Skeletal muscle cell (primary cell): ENCODE data around the gene DNAJB12.
"Not testable (repeated sequence)": the region's sequence is repeated elsewhere in the genome, so short reads cannot be mapped to it uniquely, and the experiment has no call there.

Source experiments
- DNase-seq: peaks from one replicate; pipeline ENCODE4 v3.0.0-alpha.2; 2010; ENCODE audit warnings: low read depth
- H3K4me3 ChIP-seq: 2 replicates; pipeline ENCODE4 v1.5.1; 2011; ENCODE audit warnings: low read depth, mild to moderate bottlenecking, control low read depth, low read length, moderate library complexity

Gene DNAJB12

DNA sequence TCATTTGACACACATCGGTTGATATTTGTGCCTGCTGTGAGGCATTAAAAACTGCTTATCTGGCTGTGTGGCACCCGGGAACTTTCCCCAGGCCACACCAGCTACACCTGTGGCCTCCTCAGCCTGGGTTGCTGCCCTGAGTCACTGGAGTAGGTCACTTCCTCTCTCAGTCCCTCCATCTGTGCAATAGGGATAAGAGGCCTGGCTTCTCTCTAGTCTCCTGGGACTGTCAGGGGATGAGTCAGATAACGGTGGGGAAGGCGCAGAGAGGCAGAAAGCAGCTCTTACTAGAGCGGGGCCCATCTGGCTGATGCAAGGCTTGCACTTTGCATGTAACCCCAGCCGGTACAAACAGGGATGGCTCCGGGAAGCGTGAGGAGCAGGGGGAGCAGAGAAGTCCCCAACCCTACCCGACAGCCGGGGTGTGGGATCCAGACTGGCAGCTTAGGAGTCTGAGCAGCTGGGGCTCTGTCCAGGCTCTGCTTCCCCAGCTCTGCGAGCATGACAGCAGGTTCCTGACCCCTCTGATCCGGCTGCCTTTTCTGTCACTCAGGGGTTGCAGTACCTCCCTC lies 34.0 kb downstream of the DNAJB12 start:
- H3K4me3 ChIP-seq: no peak overlapping the region
- peak; percentile 99 for DNase-seq

DNA sequence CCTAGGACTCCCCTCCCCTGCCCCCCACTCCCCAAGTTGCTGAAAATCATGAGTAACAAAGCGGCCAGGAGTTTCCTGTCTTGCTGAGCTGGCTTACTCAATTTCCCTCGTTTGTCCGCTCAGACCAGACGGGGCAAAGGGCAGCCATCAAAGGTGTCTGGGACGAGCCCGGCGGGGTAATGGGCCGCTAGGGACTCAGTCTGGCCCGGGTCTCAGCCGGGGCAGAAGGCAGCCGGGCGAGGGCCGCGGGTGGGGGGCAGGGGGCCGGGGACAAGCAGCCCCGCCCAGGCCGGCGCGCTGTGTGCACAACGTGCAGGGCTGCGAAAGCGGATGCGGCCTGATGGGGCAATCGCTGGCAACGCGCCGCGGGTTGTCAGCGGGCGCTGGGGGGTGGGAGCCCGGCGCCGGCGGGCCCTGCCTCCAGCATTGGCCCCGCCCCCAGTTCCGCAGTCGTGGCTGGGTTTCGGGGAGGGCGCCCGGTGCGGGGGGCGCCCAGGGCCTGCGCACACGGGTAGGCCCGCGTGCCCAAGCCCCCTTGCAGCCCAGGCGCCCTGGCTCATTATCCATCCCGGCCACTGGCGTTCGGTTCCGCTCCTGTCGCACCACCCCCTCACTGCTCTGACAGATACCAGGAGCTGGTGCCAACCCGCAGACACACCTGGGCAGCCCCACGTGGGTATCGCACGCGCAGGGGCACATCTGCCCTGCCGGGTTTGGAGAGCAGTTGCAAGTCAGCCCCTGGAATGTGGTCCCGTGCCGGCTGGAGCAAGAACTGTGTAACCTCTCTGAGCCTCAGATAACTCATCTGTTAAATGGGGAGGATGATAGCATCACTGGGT lies 35.1 kb downstream of the DNAJB12 start:
- H3K4me3 ChIP-seq: peak overlapping the region; percentile 18
- DNase-seq: peak; percentile 82

DNA sequence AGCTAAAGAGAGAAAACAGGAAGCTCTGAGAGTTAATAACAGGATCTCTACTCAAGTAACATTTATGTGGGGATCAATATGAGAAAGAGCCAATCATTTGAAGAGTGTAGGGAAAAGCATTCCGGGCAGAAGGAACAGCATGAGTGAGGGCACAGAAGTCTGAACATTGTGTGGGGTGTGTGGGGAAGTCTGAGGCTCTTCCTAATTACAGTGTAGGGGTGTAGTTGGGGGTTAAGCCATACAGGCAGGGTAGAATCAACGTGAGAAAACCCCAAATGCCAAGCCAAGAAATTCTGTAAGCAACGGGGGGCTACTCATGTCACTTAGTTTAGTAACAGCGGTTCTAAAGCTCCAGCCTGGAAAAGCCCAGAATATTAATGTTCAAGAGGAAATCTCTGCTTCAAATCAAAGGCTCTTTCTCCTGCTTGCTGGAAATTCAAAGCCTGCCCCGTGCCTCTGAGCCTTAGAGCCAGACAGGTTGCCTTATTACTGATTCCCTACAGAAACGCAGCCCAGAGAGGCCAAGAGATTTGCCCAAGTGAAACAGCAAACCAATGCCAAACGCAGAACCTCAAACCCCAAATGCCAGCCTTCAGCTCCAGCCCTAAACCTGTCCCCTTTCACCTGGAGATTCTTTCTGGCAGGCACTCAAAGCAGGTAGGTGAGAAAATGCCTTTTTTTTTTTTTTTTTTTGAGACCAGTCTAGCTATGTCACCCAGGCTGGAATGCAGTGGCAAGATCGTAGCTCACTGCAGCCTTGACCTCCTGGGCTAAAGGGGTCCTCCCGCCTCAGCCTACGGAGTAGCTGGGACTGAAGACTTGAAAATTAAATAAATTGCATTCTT lies 36.1 kb downstream of the DNAJB12 start:
- H3K4me3 ChIP-seq: peak overlapping the region; percentile 18

DNA sequence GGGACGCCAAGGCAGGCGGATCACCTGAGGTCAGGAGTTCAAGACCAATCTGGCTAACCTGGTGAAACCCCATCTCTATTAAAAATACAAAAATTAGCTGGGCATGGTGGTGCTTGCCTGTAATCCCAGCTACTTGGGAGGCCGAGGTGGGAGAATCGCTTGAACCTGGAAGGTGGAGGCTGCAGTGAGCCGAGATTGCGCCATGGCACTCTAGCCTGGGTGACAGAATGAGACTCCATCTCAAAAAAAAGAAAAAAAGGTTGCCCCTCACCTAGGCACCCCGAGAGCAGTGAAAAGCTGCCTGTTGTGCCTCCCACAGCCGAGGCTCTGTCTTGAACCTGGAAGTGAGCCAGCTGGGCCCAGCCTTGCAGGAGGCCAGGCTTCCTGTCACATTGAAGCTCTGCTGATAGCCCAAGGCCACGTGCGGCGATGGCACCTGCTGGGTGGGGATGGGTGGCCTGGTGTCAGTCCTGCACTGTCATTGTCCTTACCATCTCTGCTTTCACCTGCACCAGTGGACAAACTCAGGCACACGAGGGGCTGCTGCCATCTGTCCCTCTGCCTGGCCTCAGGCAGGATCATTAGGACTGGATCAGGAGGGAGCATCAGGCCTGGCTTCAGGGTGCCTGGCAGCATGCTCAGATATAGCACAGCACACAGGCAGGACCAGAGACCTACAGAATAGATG lies 37.8 kb downstream of the DNAJB12 start:
- no peak for DNase-seq

More for the DNA sequence above, 36.1 kb downstream of the DNAJB12 start:
- no peak for DNase-seq

DNA sequence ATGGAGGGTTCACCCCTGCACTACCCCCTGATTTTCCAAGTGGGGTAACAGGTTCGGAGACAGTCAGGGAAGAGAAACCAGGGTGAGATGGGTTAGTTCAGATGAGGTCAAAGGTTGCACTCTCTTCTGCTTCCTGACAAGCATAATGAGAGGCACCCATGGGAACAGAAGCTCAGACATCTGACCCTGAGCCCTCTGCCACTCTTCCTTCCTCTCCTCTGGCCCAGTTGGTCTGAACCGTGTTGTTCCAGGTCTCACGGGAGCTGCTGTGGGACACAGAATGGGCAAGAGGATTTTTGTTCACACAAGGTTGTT lies 38.4 kb downstream of the DNAJB12 start:
- DNase-seq: no peak
- no peak overlapping the region for H3K4me3 ChIP-seq

More for the DNA sequence above, 37.8 kb downstream of the DNAJB12 start:
- H3K4me3 ChIP-seq: no peak overlapping the region

DNA sequence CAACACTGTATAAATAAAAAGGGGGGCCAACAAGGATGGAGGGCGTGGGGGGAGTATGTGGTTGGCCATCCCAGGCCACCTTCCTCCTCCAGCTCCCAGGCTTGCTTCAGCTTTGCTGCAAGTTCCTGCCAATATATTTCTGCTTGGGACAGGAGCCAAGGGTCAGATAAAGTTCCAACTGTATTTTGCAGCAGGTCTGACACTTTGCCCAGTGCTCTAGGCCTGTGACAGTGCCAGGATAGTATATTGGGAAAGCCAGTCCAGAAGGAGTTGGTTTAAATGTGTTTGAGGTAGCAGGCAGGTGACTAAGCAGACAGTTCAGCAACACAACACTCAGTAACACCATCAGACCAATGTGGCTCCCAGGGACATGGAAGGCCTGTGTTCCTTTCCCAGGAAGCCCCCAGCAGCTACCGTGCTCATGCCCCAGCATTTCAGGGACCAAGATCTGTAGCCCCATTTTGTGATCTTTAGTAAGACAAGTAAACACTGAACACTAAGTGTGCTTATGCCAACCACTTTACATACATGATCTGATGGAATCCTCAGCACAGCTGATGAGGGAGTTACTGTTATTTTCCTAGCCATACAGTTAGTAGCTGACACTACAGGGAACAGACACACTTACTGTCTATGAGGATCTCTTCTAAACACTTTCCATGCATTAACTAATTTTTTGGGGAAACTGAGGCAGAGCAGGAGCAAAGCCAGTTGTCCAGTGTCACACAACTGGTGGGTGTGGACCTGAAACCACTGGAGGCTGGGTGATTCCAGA lies 38.9 kb downstream of the DNAJB12 start:
- DNase-seq: no peak
- no peak overlapping the region for H3K4me3 ChIP-seq

DNA sequence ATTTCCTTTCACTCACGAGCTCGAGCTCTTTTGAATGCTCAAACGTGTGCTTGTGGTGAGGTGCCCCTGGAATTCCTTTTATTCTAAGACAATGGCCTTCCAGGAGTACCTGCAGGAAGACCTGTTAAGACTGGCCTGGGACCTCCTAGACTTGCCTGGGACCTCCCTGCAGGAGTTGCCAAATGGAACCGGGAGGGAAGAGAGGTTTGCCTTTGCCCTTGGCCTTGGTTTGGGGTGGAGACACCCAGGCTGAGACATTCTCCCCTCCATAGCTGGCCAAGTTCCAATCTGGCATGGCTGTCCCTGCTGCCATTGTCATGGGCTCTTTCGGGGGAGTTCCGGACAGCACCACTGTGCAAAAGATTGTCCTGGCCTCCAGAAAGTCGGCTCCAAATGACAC lies 39.7 kb downstream of the DNAJB12 start:
- H3K4me3 ChIP-seq: no peak overlapping the region
- no peak for DNase-seq

DNA sequence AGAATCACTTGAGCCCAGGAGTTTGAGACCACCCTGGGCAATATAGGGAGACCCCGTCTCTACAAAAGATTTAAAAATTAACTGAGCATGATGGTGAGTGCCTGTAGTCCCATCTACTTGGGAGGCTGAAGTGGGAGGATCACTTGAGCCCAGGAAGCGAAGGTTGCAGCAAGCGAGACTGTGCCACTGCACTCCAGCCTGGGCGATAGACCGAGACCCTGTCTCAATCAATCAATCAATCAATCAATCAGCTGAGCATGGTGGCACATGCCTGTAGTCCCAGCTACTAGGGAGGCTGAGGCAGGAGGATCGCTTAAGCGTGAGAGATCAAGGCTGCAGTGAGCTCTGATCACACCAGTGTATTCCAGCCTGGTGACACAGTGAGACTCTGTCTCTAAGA lies 40.5 kb downstream of the DNAJB12 start:
- no peak overlapping the region for H3K4me3 ChIP-seq
- no peak for DNase-seq

DNA sequence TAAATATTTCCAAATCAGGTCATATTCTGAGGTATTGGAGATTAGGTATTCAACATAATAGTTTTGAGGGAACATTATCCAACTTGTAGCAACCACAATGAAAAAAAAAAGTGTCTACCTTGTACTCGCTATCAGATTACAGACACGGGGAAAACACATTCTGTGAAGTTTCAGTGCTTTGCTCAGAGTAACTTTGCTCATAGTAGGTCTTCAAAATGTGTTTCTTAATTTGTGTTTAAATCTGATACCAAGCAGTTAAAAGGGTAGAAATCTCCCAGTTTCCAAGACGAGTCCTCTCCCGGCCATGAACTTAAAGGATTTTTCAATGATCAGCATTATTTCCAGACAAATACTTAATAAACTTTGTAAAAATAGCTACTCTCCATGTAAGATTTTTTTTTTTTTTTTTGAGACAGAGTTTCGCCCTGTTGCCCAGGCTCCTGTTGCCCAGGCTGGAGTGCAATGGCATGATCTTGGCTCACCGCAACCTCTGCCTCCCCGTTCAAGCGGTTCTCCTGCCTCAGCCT lies 41.8 kb downstream of the DNAJB12 start:
- DNase-seq: no peak

DNA sequence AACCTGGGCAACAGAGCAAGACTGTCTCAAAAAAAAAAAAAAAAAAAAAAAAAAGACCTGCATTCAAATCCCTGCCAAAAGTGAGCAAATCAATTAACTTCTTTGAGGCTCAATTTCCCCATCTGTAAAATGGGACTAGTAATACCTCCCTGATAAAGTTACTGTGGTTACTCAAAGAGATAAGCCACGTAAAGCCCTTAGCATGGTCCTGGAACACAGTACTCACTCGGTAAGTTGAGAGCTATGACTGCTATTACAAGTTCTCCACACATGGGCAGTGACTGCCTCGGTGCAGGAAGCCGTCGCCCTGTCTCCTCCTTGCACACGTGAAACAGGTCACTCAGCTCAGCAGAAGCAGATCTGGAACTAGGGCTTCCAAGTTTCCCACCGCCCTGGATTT lies 43.1 kb downstream of the DNAJB12 start:
- no peak for DNase-seq
- no peak overlapping the region for H3K4me3 ChIP-seq

More for the DNA sequence above, 41.8 kb downstream of the DNAJB12 start:
- H3K4me3 ChIP-seq: no peak overlapping the region

DNA sequence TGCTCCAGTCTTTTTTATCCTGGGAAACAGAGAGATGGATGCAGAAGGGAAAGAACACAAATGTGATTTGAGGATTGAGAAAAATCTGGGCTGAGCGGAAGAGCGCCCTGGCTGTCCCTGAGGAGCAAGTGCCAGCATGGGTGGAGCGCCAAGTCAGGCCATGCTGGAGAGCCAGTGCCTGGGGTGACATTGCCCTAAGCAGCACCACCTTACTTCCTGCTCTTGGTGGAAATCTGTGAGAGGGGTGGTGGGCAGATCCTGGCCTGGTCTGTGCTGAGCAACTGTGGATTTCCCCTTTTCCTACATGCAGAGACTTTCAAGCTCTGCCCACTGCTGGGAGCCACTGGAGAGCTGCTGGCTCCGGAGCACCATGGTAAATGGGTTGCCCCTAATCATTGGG lies 44.1 kb downstream of the DNAJB12 start:
- DNase-seq: no peak

DNA sequence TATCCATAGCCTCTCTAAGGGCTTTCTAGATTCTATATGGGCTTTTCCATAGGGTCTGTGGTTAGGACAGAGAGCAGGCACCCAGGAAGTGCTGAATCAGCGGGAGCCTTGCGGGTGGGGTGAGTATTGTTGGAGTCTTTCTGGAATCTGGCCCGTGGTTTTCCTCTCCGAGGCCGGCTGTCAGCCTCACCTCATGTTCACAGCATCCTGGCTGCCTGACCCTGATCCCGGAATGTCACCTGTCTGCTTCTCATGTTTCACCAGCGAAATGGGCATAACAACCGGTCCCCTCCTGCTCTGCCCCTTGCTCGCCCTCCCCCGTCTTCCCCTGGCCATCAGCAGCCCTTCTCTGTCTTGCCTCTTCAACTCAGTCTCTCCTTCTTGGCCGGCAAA lies 44.5 kb downstream of the DNAJB12 start:
- H3K4me3 ChIP-seq: no peak overlapping the region
- DNase-seq: no peak

More for the DNA sequence above, 44.1 kb downstream of the DNAJB12 start:
- H3K4me3 ChIP-seq: no peak overlapping the region

DNA sequence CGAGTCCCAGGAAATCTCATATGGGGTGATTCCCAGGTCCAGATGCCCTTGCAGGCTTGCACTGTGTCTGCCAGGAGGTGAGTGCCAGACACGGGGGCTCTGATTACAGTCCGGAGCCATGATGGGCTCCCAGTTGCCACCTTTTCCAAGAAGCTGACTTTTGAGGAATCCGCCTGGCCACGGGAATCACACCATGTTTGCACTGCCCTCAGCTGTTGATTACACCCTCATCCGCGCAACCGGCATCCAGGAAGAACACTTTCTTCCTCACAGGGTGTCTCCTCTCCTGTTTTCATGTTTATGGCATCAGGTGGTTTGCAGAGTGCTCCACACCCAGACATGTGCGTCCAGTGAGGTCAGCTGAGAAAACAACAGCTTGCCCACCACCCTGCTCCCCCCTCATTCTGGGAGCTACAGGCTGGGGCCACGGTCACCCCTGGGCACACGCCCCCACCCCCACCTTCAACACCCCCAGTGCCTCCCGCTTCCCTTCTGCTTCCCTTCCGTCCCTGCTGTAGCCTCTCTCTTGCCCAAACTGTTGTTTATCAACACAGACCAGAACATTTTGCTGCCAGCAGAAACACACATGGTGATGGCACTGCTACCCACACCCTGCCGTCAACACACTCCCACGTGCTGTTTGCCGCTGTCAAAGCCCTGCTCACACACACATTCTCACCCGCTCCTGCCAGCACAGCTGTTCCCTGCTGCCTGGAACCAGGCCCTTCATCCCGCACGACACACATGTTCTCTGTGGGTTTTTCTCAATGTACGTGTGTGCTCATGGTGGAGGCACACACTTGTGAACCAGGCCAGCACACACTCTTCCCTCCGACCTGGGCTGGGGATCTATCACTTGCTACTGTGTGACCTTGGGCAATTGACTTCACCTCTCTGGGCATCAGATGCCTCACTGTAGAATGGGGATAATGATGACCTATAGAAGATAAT lies 45.2 kb downstream of the DNAJB12 start:
- no peak overlapping the region for H3K4me3 ChIP-seq
- peak; percentile 65 for DNase-seq

DNA sequence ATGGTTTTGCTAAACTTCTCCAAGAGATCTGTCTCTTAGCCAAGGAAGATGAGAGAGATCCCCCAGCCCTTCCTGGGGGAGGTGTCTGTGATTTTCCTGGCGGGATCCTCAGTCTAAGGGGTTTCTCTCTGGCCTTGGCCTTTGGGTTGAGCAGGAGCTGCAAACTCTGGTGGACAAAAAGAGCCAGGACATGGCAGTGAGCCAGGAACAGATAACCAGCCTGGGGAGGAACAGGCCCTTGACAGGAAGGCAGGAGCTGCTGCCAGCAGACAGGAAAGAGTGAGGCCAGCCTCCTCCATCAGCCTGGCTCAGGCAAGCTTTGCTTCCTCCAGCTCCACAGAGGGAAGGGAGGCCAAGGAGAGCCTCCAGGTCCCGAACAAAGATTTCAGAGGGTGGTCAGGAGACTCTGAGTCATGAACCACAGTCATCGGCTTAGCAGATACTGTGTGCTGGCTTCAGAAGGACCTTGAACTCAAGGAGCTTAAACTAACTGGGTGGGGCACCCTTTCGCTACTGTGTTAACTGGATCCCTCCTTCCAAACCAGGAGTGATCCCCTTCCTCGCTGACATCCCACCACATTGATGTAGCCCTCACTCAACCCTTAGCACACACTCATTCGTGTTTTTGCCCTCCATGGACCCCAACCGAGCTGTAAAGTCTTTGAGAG lies 46.3 kb downstream of the DNAJB12 start:
- DNase-seq: peak; percentile 48
- H3K4me3 ChIP-seq: no peak overlapping the region

DNA sequence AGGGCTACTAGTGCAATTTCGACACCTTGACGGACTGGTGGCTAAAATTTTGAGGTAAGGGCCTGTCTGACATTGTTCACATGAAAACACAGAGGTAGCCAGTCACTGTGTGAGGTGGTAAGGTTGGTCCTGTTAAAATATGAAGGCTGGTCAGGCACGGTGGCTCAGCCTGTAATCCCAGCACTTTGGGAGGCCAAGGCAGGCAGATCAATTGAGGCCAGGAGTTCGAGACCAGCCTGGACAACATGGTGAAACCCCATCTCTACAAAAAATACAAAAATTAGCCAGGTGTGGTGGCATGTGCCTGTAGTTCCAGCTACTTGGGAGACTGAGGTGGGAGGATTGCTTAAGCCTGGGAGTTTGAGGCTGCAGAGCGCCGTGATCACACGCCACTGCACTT lies 47.0 kb downstream of the DNAJB12 start:
- not testable (repeated sequence) for DNase-seq, H3K4me3 ChIP-seq

DNA sequence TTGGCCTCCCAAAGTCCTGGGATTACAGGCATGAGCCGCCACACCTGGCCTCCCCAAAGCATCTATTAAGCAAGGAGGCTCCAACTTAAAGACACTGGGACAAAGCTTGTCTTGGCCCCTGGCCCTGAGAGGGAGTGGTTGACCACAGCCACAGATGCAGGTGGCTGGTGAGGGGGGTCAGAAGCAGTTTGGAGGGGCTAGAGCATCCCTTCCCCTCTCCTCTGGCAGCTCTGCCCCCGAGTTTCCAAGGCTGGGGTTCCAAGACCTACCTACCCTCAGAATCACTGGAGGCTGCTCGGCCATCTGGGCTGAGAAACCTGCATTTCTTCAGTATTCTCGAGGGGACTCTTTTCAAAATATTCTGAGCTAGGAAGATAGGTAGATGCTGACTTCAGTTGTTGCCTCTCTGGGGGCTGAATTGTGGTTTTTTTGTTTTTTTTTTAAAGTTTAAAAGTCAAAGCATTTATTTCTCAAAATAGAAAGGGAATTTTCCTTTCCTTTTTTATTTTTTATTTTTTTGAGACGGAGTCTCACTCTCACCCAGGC lies 48.4 kb downstream of the DNAJB12 start:
- no peak overlapping the region for H3K4me3 ChIP-seq
- DNase-seq: no peak
